Ishikawa (cell line): ENCODE data around the gene CPEB4.

Experiments used
- REST ChIP-seq: IDR thresholded peaks from 2 replicates; pipeline ENCODE4 v1.6.1; 2012; ENCODE audit warnings: low read depth, mild to moderate bottlenecking
- TCF12 ChIP-seq: IDR thresholded peaks from 2 replicates; pipeline ENCODE4 v1.6.1; 2012; ENCODE audit warnings: low read depth

GRCh38 chr5:173963867-173964441 lies 75.8 kb downstream of the CPEB4 start:
- TF ChIP-seq TCF12 = no peak
- TF ChIP-seq REST = no peak
